Stimulated activated CD8-positive, alpha-beta memory T cell treated with anti-CD3 and anti-CD28 coated beads, Interleukin-2, amount 100 ng/mL, for 1 hour (primary cell): Measurements from ENCODE around the gene LPCAT1.
"Not testable (repeated sequence)": the region's sequence is repeated elsewhere in the genome, so short reads cannot be mapped to it uniquely, and the experiment has no call there.

Experiments used
- DNase-seq, 2 donors: peaks; one replicate each; pipeline ENCODE4 v3.0.0-alpha.2; 2020; ENCODE audit warnings: low read depth in 2 of 2

The LPCAT1 gene

DNA sequence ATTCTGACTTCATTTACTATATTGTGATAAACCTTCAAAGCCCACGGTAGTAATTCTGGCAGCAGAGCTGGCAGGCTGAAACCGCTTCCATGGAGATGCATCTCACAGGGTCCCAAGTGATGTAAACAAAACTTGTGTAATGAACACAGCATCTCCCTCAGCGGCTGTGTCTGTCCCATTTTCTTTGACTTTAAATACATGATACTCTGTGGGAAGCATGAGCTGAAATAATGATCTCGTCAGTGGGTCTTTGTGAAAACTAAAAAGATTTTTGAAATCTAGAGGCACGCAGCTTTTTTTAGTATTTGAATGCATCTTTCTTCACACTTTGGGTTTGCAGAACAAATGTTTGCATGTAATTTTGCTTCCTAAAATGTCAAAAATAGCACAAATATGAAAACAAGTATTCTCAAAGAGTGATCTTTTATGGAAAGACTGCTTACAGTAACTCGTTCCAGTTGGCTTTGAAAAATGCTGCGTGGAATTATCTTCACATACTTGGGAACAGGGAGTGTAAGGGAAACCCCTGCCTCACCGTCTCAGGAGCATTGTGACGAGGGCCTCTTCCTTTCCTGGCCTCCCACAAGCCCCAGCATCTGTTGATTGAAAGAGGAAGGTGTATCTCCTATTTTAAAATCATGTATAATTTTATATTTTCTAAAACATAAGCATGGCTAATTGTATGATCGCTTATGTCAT is 18.1 kb upstream of the LPCAT1 start:
- DNase-seq = no peak

GRCh38 chr5:1540831-1541701 is 17.3 kb upstream of the LPCAT1 start:
- DNase-seq = no peak

DNA sequence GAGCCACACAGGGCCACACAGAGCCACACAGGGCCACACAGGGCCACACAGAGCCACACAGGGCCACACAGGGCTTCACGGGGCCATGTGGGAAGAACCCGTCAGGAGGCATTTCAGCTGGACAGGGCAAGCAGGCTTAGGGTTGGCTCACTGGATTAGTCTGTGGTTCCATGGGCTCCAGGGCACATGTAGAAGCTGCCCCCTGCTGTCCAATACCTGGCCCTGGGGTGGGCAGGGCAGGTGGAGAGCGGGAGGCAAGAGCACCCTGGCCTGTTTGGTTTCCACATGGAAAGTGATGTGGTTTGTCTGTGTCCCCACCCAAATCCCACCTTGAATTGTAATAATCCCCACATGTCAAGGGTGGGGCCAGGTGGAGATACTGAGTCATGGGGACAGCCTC is 16.4 kb upstream of the LPCAT1 start:
- DNase-seq = no peak

GRCh38 chr5:1539393-1540161 is 15.8 kb upstream of the LPCAT1 start:
- not testable (repeated sequence) for DNase-seq

GRCh38 chr5:1538741-1539392 is 15.1 kb upstream of the LPCAT1 start:
- DNase-seq = no peak

GRCh38 chr5:1538276-1538675 is 14.5 kb upstream of the LPCAT1 start:
- no peak for DNase-seq

- DNase-seq = no peak
Measured at GRCh38 chr5:1537603-1538154, 13.9 kb upstream of the LPCAT1 start.

DNA sequence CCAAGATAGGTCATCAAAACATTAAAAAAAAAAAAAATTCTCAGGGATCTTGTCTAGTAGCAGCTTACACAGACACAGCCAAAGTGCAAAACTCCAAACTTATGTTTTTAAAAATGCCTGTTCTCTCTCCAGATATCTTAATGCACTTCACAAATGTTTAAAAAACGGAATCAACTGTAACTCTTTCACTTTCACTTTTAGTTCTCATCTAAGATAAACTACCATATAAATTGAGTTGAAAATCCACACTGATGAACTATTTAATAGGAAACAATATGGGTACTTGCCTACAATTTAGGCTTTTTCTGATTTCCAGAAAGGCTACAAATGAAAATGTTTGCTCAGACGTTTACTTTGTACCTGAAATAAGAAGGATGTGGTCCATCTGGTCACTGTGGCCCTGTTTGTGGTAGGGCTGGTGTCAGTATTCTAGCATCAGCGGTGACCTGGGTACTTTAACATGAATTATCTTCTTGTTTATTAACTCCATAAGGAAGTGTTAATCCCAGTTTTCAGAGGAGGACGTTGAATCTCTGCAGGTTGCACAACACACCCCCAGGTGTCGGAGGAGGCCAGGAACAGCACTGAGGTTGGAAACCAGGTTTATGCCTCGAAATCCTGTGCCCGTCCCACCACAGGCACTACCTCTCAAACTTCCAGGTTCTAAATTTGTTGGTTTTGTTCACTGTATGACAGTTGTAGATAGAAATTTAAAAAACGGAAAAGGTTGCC is 13.3 kb upstream of the LPCAT1 start:
- DNase-seq = no peak

- DNase-seq = peak; percentile 34 to 40
Measured at GRCh38 chr5:1536322-1536845, 12.6 kb upstream of the LPCAT1 start.

GRCh38 chr5:1535646-1536045 is 11.9 kb upstream of the LPCAT1 start:
- DNase-seq = no peak

DNA sequence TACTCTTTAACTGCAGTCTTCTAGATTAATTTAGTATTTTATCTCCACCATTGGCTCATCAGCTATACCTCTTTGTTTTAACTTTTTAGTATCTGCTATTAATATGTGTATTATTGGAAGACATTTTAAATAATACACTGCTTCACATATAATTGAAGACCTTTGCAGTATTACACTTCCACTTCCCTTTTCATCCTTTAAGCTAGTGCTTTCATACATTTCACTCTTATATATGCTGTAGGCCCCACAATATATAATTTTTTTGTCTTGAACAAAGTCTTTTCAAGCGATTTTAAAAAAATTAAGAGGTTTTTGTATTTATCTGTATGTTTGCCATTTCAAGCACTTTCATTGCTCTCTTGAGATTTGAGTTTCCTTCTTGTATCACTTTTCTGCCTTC is 8.6 kb upstream of the LPCAT1 start:
- DNase-seq = no peak

GRCh38 chr5:1529498-1529897 is 5.7 kb upstream of the LPCAT1 start:
- no peak for DNase-seq

DNA sequence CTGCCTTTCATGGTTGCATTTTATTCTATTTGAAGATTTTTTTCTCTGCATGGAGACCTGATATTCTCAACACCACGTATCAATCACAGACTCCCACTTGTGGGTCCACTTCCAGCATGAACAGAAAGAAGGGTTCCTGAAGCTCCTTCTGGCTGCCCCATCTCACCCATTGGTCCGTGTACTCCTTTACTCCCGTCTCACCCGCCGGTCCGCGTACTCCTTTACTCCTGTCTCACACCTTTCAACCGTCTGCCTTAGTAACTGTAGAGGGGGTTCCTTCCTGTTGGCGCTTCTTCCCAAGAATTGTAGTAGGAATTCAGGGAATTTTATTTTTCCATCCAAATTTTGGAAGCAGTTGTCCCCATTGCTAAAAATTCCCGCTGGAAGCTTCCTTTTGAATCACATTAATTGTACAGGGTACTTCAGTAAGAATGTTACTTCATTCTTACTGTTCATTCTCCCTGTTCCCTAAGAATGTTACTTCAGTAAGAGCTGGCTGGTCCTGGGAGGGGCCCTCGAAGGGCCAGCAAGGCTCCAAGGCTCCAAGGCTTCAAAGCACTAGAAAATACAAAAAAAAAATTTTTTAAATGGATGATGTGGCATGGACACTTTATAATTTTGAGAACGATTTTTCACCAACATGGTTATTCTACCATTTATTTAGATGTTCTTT is 3.9 kb upstream of the LPCAT1 start:
- DNase-seq = no peak

- no peak for DNase-seq
Measured at GRCh38 chr5:1526681-1527131, 2.9 kb upstream of the LPCAT1 start.

DNA sequence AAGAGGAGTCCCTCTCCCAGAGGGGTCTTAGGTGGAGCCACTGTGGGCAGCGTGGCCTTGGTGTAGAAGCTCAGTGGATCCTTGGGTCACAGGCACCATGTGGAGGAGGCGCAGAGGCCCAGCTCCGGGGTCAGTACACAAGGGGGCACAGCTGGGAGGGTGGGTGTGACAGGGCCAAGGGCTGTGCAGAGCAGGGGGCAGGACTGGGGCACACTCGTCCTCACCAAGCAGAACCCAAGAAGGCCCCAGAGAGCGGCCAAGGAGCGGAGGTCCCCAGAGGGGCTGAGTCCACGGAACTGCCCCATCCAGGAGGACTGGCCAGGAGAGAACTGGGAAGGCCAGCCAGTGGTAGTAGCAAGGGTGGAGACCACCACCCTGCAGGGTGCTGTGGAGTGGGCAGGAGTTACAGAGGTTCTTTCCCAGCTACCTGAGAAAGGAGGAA is 2.5 kb upstream of the LPCAT1 start:
- no peak for DNase-seq

- DNase-seq = no peak
Measured at GRCh38 chr5:1525624-1526189, 1.9 kb upstream of the LPCAT1 start.

DNA sequence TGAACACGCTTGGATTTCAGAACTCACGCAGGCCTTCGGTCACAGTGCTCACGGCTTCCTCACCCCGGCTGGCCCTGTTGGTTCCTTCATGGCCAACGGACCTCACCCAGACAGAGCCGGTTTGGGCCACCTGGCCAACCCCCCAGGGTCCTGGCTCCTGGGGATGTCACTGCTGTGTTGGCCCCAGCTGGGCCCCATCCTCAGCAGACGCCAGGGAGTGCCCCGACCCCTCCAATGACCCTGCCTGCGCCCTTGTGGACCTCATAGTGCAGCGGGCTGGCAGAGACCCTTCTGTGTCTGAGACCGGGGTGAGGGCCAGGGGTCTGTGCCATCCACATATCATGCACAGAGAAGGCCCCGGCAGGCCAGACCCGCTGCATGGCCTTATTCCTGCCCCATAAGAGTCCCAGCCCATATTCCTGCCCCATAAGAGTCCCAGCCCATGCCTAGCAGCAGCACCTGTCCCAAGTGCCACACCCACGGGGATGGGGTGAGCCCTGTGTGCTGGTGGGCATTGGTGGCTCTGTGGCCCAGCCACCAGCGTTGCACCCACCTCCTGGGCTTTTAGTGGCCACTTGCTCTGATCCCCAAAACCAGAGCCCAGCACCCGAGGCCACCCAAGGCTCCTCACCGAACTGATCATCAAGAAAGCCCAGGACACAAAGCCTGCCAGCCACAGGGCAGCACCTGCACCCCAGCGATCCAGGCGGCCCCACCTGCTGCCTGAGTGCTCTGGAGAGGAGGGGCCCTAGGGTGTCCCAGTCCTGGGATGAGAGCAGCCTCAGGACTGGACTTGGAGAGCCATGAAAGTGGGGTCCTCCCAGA is 1.3 kb upstream of the LPCAT1 start:
- DNase-seq = no peak

DNA sequence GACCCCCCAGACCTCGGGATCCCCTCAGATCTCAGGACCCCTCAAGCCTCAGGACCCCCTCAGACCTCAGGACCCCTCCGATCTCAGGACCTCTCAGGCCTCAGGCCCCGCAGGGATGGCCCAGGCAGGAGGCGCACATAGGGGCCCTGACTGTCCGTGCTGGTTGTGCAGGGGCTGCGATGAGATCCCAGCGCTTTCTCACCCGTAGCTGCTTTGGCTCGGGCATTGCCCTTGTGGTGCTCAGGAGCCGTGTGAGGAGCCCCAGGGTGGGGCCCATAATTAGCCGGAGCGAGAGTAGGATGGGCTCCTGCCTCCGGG is 680 bp upstream of the LPCAT1 start:
- DNase-seq = no peak

DNA sequence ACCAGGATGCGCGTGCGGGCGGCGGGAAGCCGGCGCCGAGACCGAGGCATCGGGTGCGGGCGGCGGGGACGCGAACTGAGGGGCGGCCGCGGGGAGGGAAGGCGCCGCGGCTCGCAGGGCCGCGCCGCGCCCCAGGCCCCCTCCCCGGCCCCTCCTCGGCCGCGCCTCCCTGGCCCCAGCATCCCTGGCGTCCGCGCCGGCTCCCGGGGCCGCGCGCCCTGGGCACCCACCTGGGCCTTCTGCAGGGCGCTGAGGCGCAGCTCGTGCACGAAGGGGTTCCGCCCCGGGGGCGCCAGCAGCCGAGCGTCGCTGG is 324 bp downstream of the LPCAT1 start:
- DNase-seq = no peak
